Spleen (tissue), 11 donors: ENCODE results near the gene ANO7. TPM values are rescaled to one million over a fixed set of nuclear protein-coding genes. Genes with fewer than 3 reads are reported as not detected.

ENCODE experiments used
- DNase-seq: peaks from one replicate; pipeline ENCODE4 v3.0.0-alpha.2; 2020
- H3K27ac ChIP-seq, 8 donors: fragments of 200-600 bp; sonication (generic) in 7 of 8; 1 replicate in 4 of 8; 2 replicates in 4 of 8; pipeline versions ENCODE4 v1.5.0 to v1.8.0; 2016 to 2021; ENCODE audit warnings: inconsistent platforms in 4 of 8, mild to moderate bottlenecking in 4 of 8, moderate library complexity in 1 of 8
- H3K27me3 ChIP-seq, 7 donors: fragments of 200-600 bp; sonication (generic) in 6 of 7; replicated peaks in 1 of 7; 1 replicate in 4 of 7; 2 replicates in 3 of 7; pipeline versions ENCODE4 v1.5.0 to v1.8.0; 2016 to 2021; ENCODE audit warnings: inconsistent platforms in 3 of 7, mild to moderate bottlenecking in 1 of 7
- H3K36me3 ChIP-seq, 6 donors: fragments of 200-600 bp; sonication (generic) in 5 of 6; 1 replicate in 4 of 6; 2 replicates in 2 of 6; pipeline versions ENCODE4 v1.5.0 to v1.8.0; 2016 to 2021; ENCODE audit warnings: inconsistent platforms in 2 of 6
- H3K4me1 ChIP-seq, 6 donors: fragments of 200-600 bp; sonication (generic) in 5 of 6; 1 replicate in 3 of 6; 2 replicates in 3 of 6; pipeline versions ENCODE4 v1.5.0 to v1.8.0; 2016 to 2021; ENCODE audit warnings: inconsistent platforms in 3 of 6
- H3K4me3 ChIP-seq, 8 donors: fragments of 200-600 bp; sonication (generic) in 7 of 8; 1 replicate in 4 of 8; 2 replicates in 4 of 8; pipeline versions ENCODE4 v1.5.0 to v1.8.0; 2016 to 2021; ENCODE audit warnings: inconsistent platforms in 4 of 8, mild to moderate bottlenecking in 4 of 8, moderate library complexity in 2 of 8
- H3K9me3 ChIP-seq, 8 donors: fragments of 200-600 bp; sonication (generic) in 7 of 8; 1 replicate in 4 of 8; 2 replicates in 4 of 8; pipeline versions ENCODE4 v1.5.0 to v1.8.0; 2016 to 2021; ENCODE audit warnings: inconsistent platforms in 4 of 8
- CTCF ChIP-seq, 11 experiments: fragments of 200-600 bp in 7 of 11; fragments of 450-650 bp in 4 of 11; sonication (generic) in 4 of 11; IDR thresholded peaks in 8 of 11; conservative IDR thresholded peaks in 3 of 11; 1 replicate in 7 of 11; 2 replicates in 4 of 11; pipeline versions ENCODE4 v1.4.0 to v1.8.0; 2016 to 2021; ENCODE audit warnings: antibody characterized with exemption in 11 of 11, inconsistent platforms in 4 of 11, mild to moderate bottlenecking in 1 of 11
- POLR2A ChIP-seq, 3 donors: fragments of 450-650 bp; IDR thresholded peaks; one replicate each; pipeline ENCODE4 v1.5.1; 2017; ENCODE audit warnings: antibody characterized with exemption in 3 of 3, mild to moderate bottlenecking in 1 of 3
- POLR2AphosphoS5 ChIP-seq, 3 donors: sonication (generic); formaldehyde crosslinking; IDR thresholded peaks; one replicate each; pipeline ENCODE4 v1.5.1; 2017; ENCODE audit warnings: antibody characterized with exemption in 3 of 3
- WGBS, 5 donors: extraction: QIAGEN DNeasy Blood & Tissue Kit in 3 of 5; methylation state at CpG; one replicate each; pipeline versions ENCODE4 v1.1.5 to v1.1.7; 2013 to 2018; 5-methylcytosine and 5-hydroxymethylcytosine counted together
- intact Hi-C: fragments of 100-400 bp; cut with DNase I; formaldehyde crosslinking; loops from one replicate; pipeline ENCODE4 v1.15.0; 2023; ENCODE audit warnings: low total_unique reads
- polyA plus RNA-seq, 3 donors: library from polyadenylated mRNA; stranded (reverse); fragments of 200-250 nt; gene quantifications; one replicate each; pipeline ENCODE4 v1.2.1, GENCODE V29; 2013
- total RNA-seq, 7 donors: library from RNA; depleted of rRNA in 3 of 7; stranded (reverse); fragments of >200 nt in 3 of 7; fragmentation: NEBNext Ultra II Directional in 4 of 7; extraction: Animal tissue kit (Norgen Biotek cat#: 25700) in 4 of 7; gene quantifications; one replicate each; pipeline versions ENCODE4 v1.1.0 to v1.2.1, GENCODE V29; 2016 to 2021
- donor health status: healthy with polysubstance abuse.
- donor health status: DM: no; HTN: no; CAD: no; lungs with moderate emphysema.
- donor health status: DM: no; HTN: no; CAD: no.
- donor health status: Bipolar disorder and iron deficiency.
- donor health status: healthy.
- donor health status: DM: no; HTN: no; CAD: no.
- donor health status: DM: yes; HTN: yes; CAD: no.

Gene ANO7
- total and polyA plus RNA-seq, 10 donors: 0.46 to 3.5 (median 2.4) TPM

- intact Hi-C loops: loop anchor here (5.0 kb wide), 1 partner anchor 76 kb away; no protein-coding TSS in a partner anchor
These were observed 34.9 kb upstream of the ANO7 start for GRCh38 chr2:241153616-241154015.

GRCh38 chr2:241154915-241155314 is 33.6 kb upstream of the ANO7 start:
- Histone ChIP-seq H3K9me3 (no peaks in the 10 kb centered on the region), H3K4me3 (no peak overlapping the region), H3K27me3 (no peaks in the 10 kb centered on the region), H3K4me1 (peaks cover 5 to 46% (median 24%) of the 10 kb centered on the region in 6 donors), H3K36me3 (peaks cover 0 to 63% (median 43%) of the 10 kb centered on the region in 6 donors), H3K27ac (no peak overlapping the region)
- TF ChIP-seq POLR2A (IDR thresholded peaks at IDR 0.05): no peak
- TF ChIP-seq POLR2AphosphoS5 (IDR thresholded peaks at IDR 0.05): no peak
- peak; percentile 12 for DNase-seq
- intact Hi-C loops: loop anchor here (5.0 kb wide), 1 partner anchor 78 kb away; no protein-coding TSS in a partner anchor
- WGBS, 5 donors: 94 to 98% (median 97%) methylated on average over 3 to 4 of the region's 4 CpGs

More at GRCh38 chr2:241153616-241154015, 34.9 kb upstream of the ANO7 start:
- no peaks in the 10 kb centered on the region for H3K27me3 ChIP-seq
- peaks cover 0 to 50% (median 30%) of the 10 kb centered on the region in 6 donors for H3K36me3 ChIP-seq
- WGBS, 5 donors: 79 to 92% (median 86%) methylated on average over 7 of the region's 7 CpGs
- H3K9me3 ChIP-seq: no peaks in the 10 kb centered on the region
- TF ChIP-seq POLR2AphosphoS5 (IDR thresholded peaks at IDR 0.05) (no peak), CTCF (IDR thresholded peaks at IDR 0.05 in 8 of 11, conservative IDR thresholded peaks at IDR 0.05 in 3 of 11) (no peak), POLR2A (IDR thresholded peaks at IDR 0.05) (no peak)
- H3K4me1 ChIP-seq: peaks cover 8 to 55% (median 32%) of the 10 kb centered on the region in 6 donors
- no peak overlapping the region for H3K4me3 ChIP-seq
- no peak overlapping the region for H3K27ac ChIP-seq
- no peak for DNase-seq

GRCh38 chr2:241155936-241156335 is 32.5 kb upstream of the ANO7 start:
- no peaks in the 10 kb centered on the region for H3K27me3 ChIP-seq
- H3K36me3 ChIP-seq: peaks cover 0 to 73% (median 50%) of the 10 kb centered on the region in 6 donors
- H3K4me3 ChIP-seq: no peak overlapping the region
- peak; percentile 20 for DNase-seq
- H3K4me1 ChIP-seq: peaks cover 3 to 41% (median 19%) of the 10 kb centered on the region in 6 donors
- no peaks in the 10 kb centered on the region for H3K9me3 ChIP-seq
- WGBS, 5 donors: 82 to 96% (median 88%) methylated on average over 1 of the region's 1 CpG
- no peak overlapping the region for H3K27ac ChIP-seq
- TF ChIP-seq POLR2AphosphoS5 (IDR thresholded peaks at IDR 0.05) (no peak), POLR2A (IDR thresholded peaks at IDR 0.05) (no peak), CTCF (IDR thresholded peaks at IDR 0.05 in 8 of 11, conservative IDR thresholded peaks at IDR 0.05 in 3 of 11) (no peak)
- intact Hi-C loops: no loop called here

- no peaks in the 10 kb centered on the region for H3K9me3 ChIP-seq
- peak; percentile 65 for DNase-seq
- H3K4me1 ChIP-seq: peaks cover 0 to 32% (median 13%) of the 10 kb centered on the region in 6 donors
- H3K4me3 ChIP-seq: no peak overlapping the region
- H3K27me3 ChIP-seq: no peaks in the 10 kb centered on the region
- peaks cover 0 to 81% (median 53%) of the 10 kb centered on the region in 6 donors for H3K36me3 ChIP-seq
- 27 to 51% (median 43%) methylated on average over 5 of the region's 5 CpGs for WGBS, 5 donors
- intact Hi-C loops: no loop called here
- TF ChIP-seq CTCF (IDR thresholded peaks at IDR 0.05 in 8 of 11, conservative IDR thresholded peaks at IDR 0.05 in 3 of 11) (no peak), POLR2AphosphoS5 (IDR thresholded peaks at IDR 0.05) (no peak), POLR2A (IDR thresholded peaks at IDR 0.05) (no peak)
- H3K27ac ChIP-seq: no peak overlapping the region
These were observed 31.5 kb upstream of the ANO7 start for GRCh38 chr2:241156971-241157441.
